Endothelial cell of umbilical vein (primary cell): ENCODE results near the gene TET2. TPM values are rescaled to one million over a fixed set of nuclear protein-coding genes. Genes with fewer than 3 reads are reported as not detected.

Experiments
- BruUV-seq: library from RNA; stranded (reverse); fragments of 400-500 nt; replicated peaks from 2 replicates; lab custom pipeline; 2021; lab: Mats Ljungman, UMichigan
- CTCF ChIA-PET: fragments of 300-600, 350-600 bp; sonication (Branson Sonifier 250); formaldehyde crosslinking; loops from one replicate; lab custom pipeline; 2021; ENCODE audit warnings: antibody characterized with exemption, inconsistent platforms; lab: Charles Lee
- POLR2A ChIA-PET: fragments of 300-600, 350-600 bp; sonication (Branson Sonifier 250); formaldehyde crosslinking; loops from one replicate; lab custom pipeline; 2021; ENCODE audit warnings: antibody characterized with exemption, inconsistent platforms; lab: Charles Lee
- DNase-seq: peaks from one replicate; pipeline ENCODE4 v3.0.0-alpha.2; 2011; ENCODE audit warnings: low read depth, low spot score
- FAIRE-seq: peaks from 2 replicates; lab custom pipeline; 2011; peaks lifted over from hg19 to GRCh38; lab: Jason Lieb, UNC
- H2AFZ ChIP-seq: 2 replicates; pipeline ENCODE4 v1.6.0; 2012; ENCODE audit warnings: low read depth, low read length, control low read depth, inconsistent platforms
- H3K27ac ChIP-seq: 2 replicates; pipeline ENCODE4 v1.5.1; 2011; ENCODE audit warnings: low read depth, mild to moderate bottlenecking, control low read depth, low read length, moderate library complexity; ENCODE audit not compliant: insufficient read depth
- H3K27me3 ChIP-seq, 2 experiments: 2 replicates each; pipeline versions ENCODE4 v1.6.0 to v1.6.1; 2011; ENCODE audit warnings: low read length in 2 of 2, mixed read lengths in 1 of 2; ENCODE audit not compliant: control insufficient read depth in 2 of 2, insufficient read depth in 2 of 2
- H3K36me3 ChIP-seq, 2 experiments: 2 replicates in 1 of 2; 3 replicates in 1 of 2; pipeline ENCODE4 v1.5.1; 2011; ENCODE audit warnings: low read length in 2 of 2, mild to moderate bottlenecking in 1 of 2, moderate library complexity in 1 of 2; ENCODE audit not compliant: control insufficient read depth in 2 of 2, insufficient read depth in 2 of 2; ENCODE audit errors: extremely low read depth in 1 of 2
- H3K4me1 ChIP-seq: 3 replicates; pipeline ENCODE4 v1.5.1; 2011; ENCODE audit warnings: mild to moderate bottlenecking, low read length; ENCODE audit not compliant: control insufficient read depth, insufficient read depth; ENCODE audit errors: extremely low read depth
- H3K4me2 ChIP-seq: 2 replicates; pipeline ENCODE4 v1.6.1; 2011; ENCODE audit warnings: low read length, control low read depth, mixed read lengths; ENCODE audit not compliant: insufficient read depth
- H3K4me3 ChIP-seq, 3 experiments: fragments of 200-600 bp in 1 of 3; sonication (generic), shearing (Covaris generic) in 1 of 3; replicated peaks in 1 of 3; 2 replicates each; pipeline ENCODE4 v1.5.1; 2011 to 2016; ENCODE audit warnings: control low read depth in 3 of 3, low read length in 3 of 3, mild to moderate bottlenecking in 2 of 3, inconsistent platforms in 1 of 3, low read depth in 1 of 3, moderate library complexity in 1 of 3; ENCODE audit not compliant: insufficient read depth in 1 of 3
- H3K79me2 ChIP-seq: 2 replicates; pipeline ENCODE4 v1.6.0; 2012; ENCODE audit warnings: low read length, inconsistent platforms; ENCODE audit not compliant: control insufficient read depth, insufficient read depth
- H3K9ac ChIP-seq: replicated peaks from 2 replicates; pipeline ENCODE3; 2011; ENCODE audit warnings: low read length, control low read depth; ENCODE audit not compliant: insufficient read depth; ENCODE audit errors: extremely low read depth
- H3K9me1 ChIP-seq: replicated peaks from 3 replicates; pipeline ENCODE4 v1.6.0; 2011; ENCODE audit warnings: mild to moderate bottlenecking, low read length; ENCODE audit not compliant: control insufficient read depth, insufficient read depth; ENCODE audit errors: extremely low read depth
- H3K9me3 ChIP-seq: replicated peaks from 2 replicates; pipeline ENCODE4 v1.5.1; 2012; ENCODE audit warnings: low read length, inconsistent platforms; ENCODE audit not compliant: control insufficient read depth, insufficient read depth
- H4K20me1 ChIP-seq: replicated peaks from 2 replicates; pipeline ENCODE3; 2011; ENCODE audit warnings: mild to moderate bottlenecking, low read length; ENCODE audit not compliant: control insufficient read depth, insufficient read depth; ENCODE audit errors: extremely low read depth
- EZH2 ChIP-seq: IDR thresholded peaks from 2 replicates; pipeline ENCODE4 v1.6.1; 2012; ENCODE audit warnings: borderline replicate concordance, low read depth, mild to moderate bottlenecking, moderate library complexity, low read length, inconsistent platforms; ENCODE audit not compliant: severe bottlenecking
- FOS ChIP-seq: IDR thresholded peaks from 2 replicates; pipeline ENCODE4 v1.6.1; 2011; ENCODE audit warnings: mild to moderate bottlenecking, low read length, moderate library complexity, borderline replicate concordance; ENCODE audit not compliant: insufficient read depth
- GATA2 ChIP-seq: IDR thresholded peaks from 2 replicates; pipeline ENCODE4 v1.7.0; 2011; ENCODE audit warnings: low read depth, mild to moderate bottlenecking, moderate library complexity, mixed read lengths, low read length; ENCODE audit not compliant: insufficient read length, insufficient read depth
- JUN ChIP-seq: IDR thresholded peaks from 2 replicates; pipeline ENCODE4 v1.6.1; 2011; ENCODE audit warnings: borderline replicate concordance, low read depth; ENCODE audit not compliant: insufficient read length, insufficient read depth
- MYC ChIP-seq: IDR thresholded peaks from one replicate; pipeline ENCODE4 v1.6.1; 2011; ENCODE audit warnings: mild to moderate bottlenecking, low read depth, low read length
- POLR2A ChIP-seq: IDR thresholded peaks from 2 replicates; pipeline ENCODE4 v1.6.1; 2012; ENCODE audit warnings: low read depth, mild to moderate bottlenecking, control low read depth, low read length
- POLR2AphosphoS5 ChIP-seq: IDR thresholded peaks from 2 replicates; pipeline ENCODE4 v1.6.1; 2012; ENCODE audit warnings: low read depth, mild to moderate bottlenecking, control low read depth, low read length, moderate library complexity; ENCODE audit not compliant: insufficient read depth
- dilution Hi-C: fragments of 300-500 bp; cut with MboI; formaldehyde crosslinking; loops from one replicate; pipeline ENCODE4 v1.15.0; 2019; ENCODE audit warnings: low sequenced_read_pairs; ENCODE audit not compliant: extremely low pct_ligation_motif_present
- intact Hi-C: fragments of 100-400 bp; cut with micrococcal nuclease; formaldehyde crosslinking; loops from one replicate; pipeline ENCODE4 v1.10.0; 2022
- polyA plus RNA-seq, 4 experiments: library from polyadenylated mRNA; depleted of rRNA in 3 of 4; stranded (reverse) in 3 of 4; unstranded in 1 of 4; fragments of >200 nt; gene quantifications; 2 replicates each; pipeline versions ENCODE4 v1.2.1 to v1.2.3, GENCODE V29; 2011 to 2012; ENCODE audit warnings: missing spikeins in 1 of 4
- total RNA-seq: library from RNA; stranded (reverse); gene quantifications from 2 replicates; pipeline ENCODE4 v1.2.3, GENCODE V29; 2021
- TF ChIP-seq, protein P1 (sequence below): IDR thresholded peaks from 2 replicates; pipeline ENCODE4 v1.6.1; 2011; ENCODE audit not compliant: insufficient read depth, insufficient read length
- TF ChIP-seq, protein P2 (sequence below), 2 donors: IDR thresholded peaks; 1 replicate in 1 of 2; 2 replicates in 1 of 2; pipeline ENCODE4 v1.5.1; 2011; ENCODE audit warnings: low read length in 2 of 2, mild to moderate bottlenecking in 2 of 2, moderate library complexity in 2 of 2, control low read depth in 1 of 2, inconsistent platforms in 1 of 2, low read depth in 1 of 2; ENCODE audit not compliant: insufficient read depth in 1 of 2; ENCODE audit errors: extremely low read depth in 1 of 2

TET2 gene
- total and polyA plus RNA-seq, 2 donors (not counting 3 experiments of a cell fraction or from before 2014, with no cell fraction given): 4.8 to 17.5 TPM

DNA sequence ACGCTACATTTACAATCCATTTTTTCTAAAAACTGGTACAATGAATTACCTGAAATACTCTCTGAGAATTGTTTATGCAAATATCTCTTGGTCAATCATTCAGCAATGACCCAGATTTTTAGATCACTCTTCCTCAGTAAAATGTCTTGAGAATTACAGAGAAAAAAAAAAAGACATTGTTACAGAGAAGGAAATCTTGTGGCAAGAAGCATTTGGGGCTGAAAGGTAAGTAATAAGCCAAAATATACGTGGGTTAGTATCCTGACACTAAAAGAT lies 19.6 kb upstream of the TET2 start:
- no peak for DNase-seq
- BruUV-seq: no TSS peak
- H3K4me1 ChIP-seq: peaks cover 3% of the 10 kb centered on the region
- CTCF ChIA-PET: no interaction called here
- H3K27me3 ChIP-seq: no peaks in the 10 kb centered on the region
- H4K20me1 ChIP-seq: no peaks in the 10 kb centered on the region
- H3K9me1 ChIP-seq: no peaks in the 10 kb centered on the region
- POLR2A ChIA-PET: no interaction called here
- dilution Hi-C loops (no loop called here), intact Hi-C loops (no loop called here)
- no peak overlapping the region for H3K4me3 ChIP-seq
- no peak overlapping the region for H2AFZ ChIP-seq
- no peak overlapping the region for H3K27ac ChIP-seq
- H3K4me2 ChIP-seq: no peak overlapping the region
- TF ChIP-seq POLR2AphosphoS5: no peak
- no peak for TF ChIP-seq GATA2
- no peak for TF ChIP-seq EZH2
- TF ChIP-seq, protein P1, sequence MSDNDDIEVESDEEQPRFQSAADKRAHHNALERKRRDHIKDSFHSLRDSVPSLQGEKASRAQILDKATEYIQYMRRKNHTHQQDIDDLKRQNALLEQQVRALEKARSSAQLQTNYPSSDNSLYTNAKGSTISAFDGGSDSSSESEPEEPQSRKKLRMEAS: no peak
- TF ChIP-seq POLR2A: no peak
- no peak for FAIRE-seq
- H3K36me3 ChIP-seq: no peaks in the 10 kb centered on the region
- no peaks in the 10 kb centered on the region for H3K9me3 ChIP-seq
- no peaks in the 10 kb centered on the region for H3K79me2 ChIP-seq
- no peak overlapping the region for H3K9ac ChIP-seq

DNA sequence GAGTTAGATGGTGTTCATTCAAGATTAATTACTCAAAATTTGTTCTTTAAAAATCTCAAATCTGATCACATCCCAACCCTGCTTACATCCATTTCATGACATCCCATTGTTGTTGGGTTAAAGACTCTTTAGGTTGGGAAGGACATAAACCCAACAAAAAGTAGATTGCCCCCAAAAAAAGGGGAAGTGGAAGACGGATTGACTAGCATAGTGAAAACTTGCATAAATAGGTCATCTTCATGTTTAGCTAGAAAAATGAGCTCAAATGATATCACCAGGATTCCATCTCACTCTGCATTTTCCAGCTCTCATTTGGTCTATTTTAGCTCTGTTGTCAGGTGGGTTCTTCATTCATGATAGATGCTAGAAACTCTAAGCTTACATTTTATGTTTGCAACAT lies 18.5 kb upstream of the TET2 start:
- dilution Hi-C loops: no loop called here
- FAIRE-seq: no peak
- intact Hi-C loops: no loop called here
- peaks cover 3% of the 10 kb centered on the region for H3K4me1 ChIP-seq
- H2AFZ ChIP-seq: no peak overlapping the region
- ChIA-PET POLR2A (no interaction called here), CTCF (no interaction called here)
- DNase-seq: no peak
- TF ChIP-seq MYC: no peak
- TF ChIP-seq, protein P1: no peak
- no peak for TF ChIP-seq GATA2
- no peak for TF ChIP-seq POLR2AphosphoS5
- no peak for TF ChIP-seq EZH2
- TF ChIP-seq POLR2A: no peak
- TF ChIP-seq, protein P2, sequence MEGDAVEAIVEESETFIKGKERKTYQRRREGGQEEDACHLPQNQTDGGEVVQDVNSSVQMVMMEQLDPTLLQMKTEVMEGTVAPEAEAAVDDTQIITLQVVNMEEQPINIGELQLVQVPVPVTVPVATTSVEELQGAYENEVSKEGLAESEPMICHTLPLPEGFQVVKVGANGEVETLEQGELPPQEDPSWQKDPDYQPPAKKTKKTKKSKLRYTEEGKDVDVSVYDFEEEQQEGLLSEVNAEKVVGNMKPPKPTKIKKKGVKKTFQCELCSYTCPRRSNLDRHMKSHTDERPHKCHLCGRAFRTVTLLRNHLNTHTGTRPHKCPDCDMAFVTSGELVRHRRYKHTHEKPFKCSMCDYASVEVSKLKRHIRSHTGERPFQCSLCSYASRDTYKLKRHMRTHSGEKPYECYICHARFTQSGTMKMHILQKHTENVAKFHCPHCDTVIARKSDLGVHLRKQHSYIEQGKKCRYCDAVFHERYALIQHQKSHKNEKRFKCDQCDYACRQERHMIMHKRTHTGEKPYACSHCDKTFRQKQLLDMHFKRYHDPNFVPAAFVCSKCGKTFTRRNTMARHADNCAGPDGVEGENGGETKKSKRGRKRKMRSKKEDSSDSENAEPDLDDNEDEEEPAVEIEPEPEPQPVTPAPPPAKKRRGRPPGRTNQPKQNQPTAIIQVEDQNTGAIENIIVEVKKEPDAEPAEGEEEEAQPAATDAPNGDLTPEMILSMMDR (IDR thresholded peaks at IDR 0.05; ENCODE audit: extremely low read depth in 1 of 2, insufficient read depth in 1 of 2, low read depth in 1 of 2, low read length in 2 of 2): no peak
- TF ChIP-seq JUN: no peak
- no peak for TF ChIP-seq FOS
- no peak overlapping the region for H3K4me2 ChIP-seq
- BruUV-seq: no TSS peak
- H4K20me1 ChIP-seq: no peaks in the 10 kb centered on the region
- no peaks in the 10 kb centered on the region for H3K9me1 ChIP-seq
- no peaks in the 10 kb centered on the region for H3K27me3 ChIP-seq
- H3K9ac ChIP-seq: no peak overlapping the region
- no peak overlapping the region for H3K4me3 ChIP-seq
- no peaks in the 10 kb centered on the region for H3K79me2 ChIP-seq
- no peaks in the 10 kb centered on the region for H3K36me3 ChIP-seq
- no peaks in the 10 kb centered on the region for H3K9me3 ChIP-seq
- no peak overlapping the region for H3K27ac ChIP-seq
